Smooth muscle cell (in vitro differentiated cells): ENCODE measurements around the gene HTR3B. TPM values are rescaled to one million over a fixed set of nuclear protein-coding genes. Genes with fewer than 3 reads are reported as not detected.

Source experiments
- DNase-seq: peaks from one replicate; lab custom pipeline; 2025; ENCODE audit not compliant: unreplicated experiment; lab: John Stamatoyannopoulos, UW
- H2AFZ ChIP-seq: fragments of 200-600 bp; sonication (generic); 2 replicates; pipeline ENCODE4 v1.6.0; 2016; ENCODE audit warnings: antibody characterized with exemption, low read depth, mild to moderate bottlenecking
- H3F3A ChIP-seq: fragments of 200-600 bp; sonication (generic); 2 replicates; pipeline ENCODE4 v1.6.0; 2017; ENCODE audit warnings: antibody characterized with exemption, low read depth
- H3K27ac ChIP-seq: fragments of 200-600 bp; sonication (generic); 2 replicates; pipeline ENCODE4 v1.5.1; 2016; ENCODE audit warnings: low read depth, mild to moderate bottlenecking
- H3K27me3 ChIP-seq: fragments of 200-600 bp; sonication (generic); 2 replicates; pipeline ENCODE4 v1.6.1; 2016; ENCODE audit warnings: low read depth, mild to moderate bottlenecking
- H3K36me3 ChIP-seq: fragments of 200-600 bp; sonication (generic); 2 replicates; pipeline ENCODE4 v1.5.1; 2016; ENCODE audit warnings: low read depth
- H3K4me1 ChIP-seq: fragments of 200-600 bp; sonication (generic); 2 replicates; pipeline ENCODE4 v1.5.1; 2016; ENCODE audit warnings: low read depth
- H3K4me2 ChIP-seq: fragments of 200-600 bp; sonication (generic); 2 replicates; pipeline ENCODE4 v1.6.0; 2016; ENCODE audit warnings: mild to moderate bottlenecking
- H3K4me3 ChIP-seq: fragments of 200-600 bp; sonication (generic); 2 replicates; pipeline ENCODE4 v1.5.1; 2016; ENCODE audit warnings: mild to moderate bottlenecking
- H3K79me2 ChIP-seq: fragments of 200-600 bp; sonication (generic); 2 replicates; pipeline ENCODE4 v1.6.0; 2016; ENCODE audit warnings: low read depth, mild to moderate bottlenecking
- H3K9ac ChIP-seq: fragments of 200-600 bp; sonication (generic); 2 replicates; pipeline ENCODE4 v1.6.0; 2016; ENCODE audit warnings: low read depth
- H3K9me3 ChIP-seq: fragments of 200-600 bp; sonication (generic); replicated peaks from 2 replicates; pipeline ENCODE4 v1.5.1; 2016; ENCODE audit warnings: low read depth
- H4K20me1 ChIP-seq: fragments of 200-600 bp; sonication (generic); 2 replicates; pipeline ENCODE4 v1.6.0; 2016; ENCODE audit warnings: low read depth
- CTCF ChIP-seq: fragments of 200-600 bp; sonication (generic); IDR thresholded peaks from 2 replicates; pipeline ENCODE4 v1.5.1; 2017; ENCODE audit warnings: borderline replicate concordance, mild to moderate bottlenecking, antibody characterized with exemption; ENCODE audit not compliant: insufficient read depth, poor library complexity, severe bottlenecking
- WGBS: methylation state at CpG from one replicate; pipeline ENCODE4 v1.1.7; 2016; ENCODE audit warnings: low lambda C conversion rate; 5-methylcytosine and 5-hydroxymethylcytosine counted together
- polyA plus RNA-seq: library from polyadenylated mRNA; unstranded; fragments of >200 nt; fragmentation: Nextera tagmentation; extraction: Ambion mirVana; gene quantifications from 2 replicates; pipeline ENCODE4 v1.2.1, GENCODE V29; 2016
- total RNA-seq: library from RNA; depleted of rRNA; stranded (reverse); fragments of >200 nt; gene quantifications from 2 replicates; pipeline ENCODE4 v1.2.3, GENCODE V29; 2014

The HTR3B gene
- total and polyA plus RNA-seq, 2 experiments from 2014 or later: not detected

GRCh38 chr11:113901141-113901540, 3.5 kb upstream of the HTR3B start:
- no peak for TF ChIP-seq CTCF
- no peaks in the 10 kb centered on the region for H3K4me1 ChIP-seq
- H3K27me3 ChIP-seq: peaks cover 9% of the 10 kb centered on the region
- H3K9ac ChIP-seq: no peak overlapping the region
- no peaks in the 10 kb centered on the region for H4K20me1 ChIP-seq
- no peak overlapping the region for H3K27ac ChIP-seq
- WGBS: 83% methylated on average over 2 of the region's 2 CpGs
- no peaks in the 10 kb centered on the region for H3K9me3 ChIP-seq
- no peak overlapping the region for H3K4me3 ChIP-seq
- no peaks in the 10 kb centered on the region for H3F3A ChIP-seq
- H3K36me3 ChIP-seq: no peaks in the 10 kb centered on the region
- no peak overlapping the region for H2AFZ ChIP-seq
- no peaks in the 10 kb centered on the region for H3K79me2 ChIP-seq
- no peak overlapping the region for H3K4me2 ChIP-seq
- no peak for DNase-seq

- Histone ChIP-seq H3K9me3 (no peaks in the 10 kb centered on the region), H3K9ac (no peak overlapping the region), H3F3A (no peaks in the 10 kb centered on the region), H3K4me2 (no peak overlapping the region), H3K27me3 (peaks cover 26% of the 10 kb centered on the region), H2AFZ (no peak overlapping the region), H3K36me3 (no peaks in the 10 kb centered on the region), H3K27ac (no peak overlapping the region), H3K79me2 (no peaks in the 10 kb centered on the region), H4K20me1 (no peaks in the 10 kb centered on the region), H3K4me1 (no peaks in the 10 kb centered on the region), H3K4me3 (no peak overlapping the region)
- WGBS: 38% methylated on average over 4 of the region's 4 CpGs
- peak; percentile 23 for TF ChIP-seq CTCF
- DNase-seq: no peak
Observed at GRCh38 chr11:113906038-113906437, 1.4 kb downstream of the HTR3B start.

DNA sequence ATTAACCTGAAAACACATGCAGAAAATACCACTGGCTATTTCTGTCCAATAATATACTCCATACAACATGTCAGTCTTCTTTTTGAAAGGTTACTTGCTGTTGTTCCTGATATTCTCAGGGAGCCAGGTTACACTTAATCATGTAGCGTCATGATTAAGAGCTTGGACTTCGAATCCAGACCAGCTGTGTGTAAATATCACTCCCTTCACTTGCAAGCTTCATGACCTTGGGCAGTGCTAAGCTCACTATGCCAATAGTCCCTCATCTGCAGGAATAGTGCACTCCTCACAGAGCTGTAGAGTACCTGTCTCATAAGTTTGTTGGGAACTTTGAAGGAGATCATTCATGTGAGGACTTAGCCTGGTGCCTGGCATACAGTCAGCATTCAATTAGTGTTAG, 1.9 kb downstream of the HTR3B start:
- Histone ChIP-seq H3K4me2 (no peak overlapping the region), H3K79me2 (no peaks in the 10 kb centered on the region), H3K4me1 (no peaks in the 10 kb centered on the region), H3K9ac (no peak overlapping the region), H3F3A (no peaks in the 10 kb centered on the region), H3K36me3 (no peaks in the 10 kb centered on the region), H3K27me3 (peaks cover 26% of the 10 kb centered on the region), H2AFZ (no peak overlapping the region), H3K9me3 (no peaks in the 10 kb centered on the region), H4K20me1 (no peaks in the 10 kb centered on the region), H3K27ac (no peak overlapping the region), H3K4me3 (no peak overlapping the region)
- no peak for DNase-seq
- WGBS: 98% methylated on average over 2 of the region's 2 CpGs
- TF ChIP-seq CTCF: no peak

- 10% methylated on average over 1 of the region's 1 CpG for WGBS
- no peaks in the 10 kb centered on the region for H4K20me1 ChIP-seq
- H3K27me3 ChIP-seq: peaks cover 26% of the 10 kb centered on the region
- H3K4me1 ChIP-seq: no peaks in the 10 kb centered on the region
- H3K79me2 ChIP-seq: no peaks in the 10 kb centered on the region
- no peak overlapping the region for H3K4me2 ChIP-seq
- H3F3A ChIP-seq: no peaks in the 10 kb centered on the region
- DNase-seq: no peak
- H2AFZ ChIP-seq: no peak overlapping the region
- H3K27ac ChIP-seq: no peak overlapping the region
- no peak overlapping the region for H3K4me3 ChIP-seq
- no peaks in the 10 kb centered on the region for H3K9me3 ChIP-seq
- TF ChIP-seq CTCF: no peak
- H3K9ac ChIP-seq: no peak overlapping the region
- H3K36me3 ChIP-seq: no peaks in the 10 kb centered on the region
Observed at GRCh38 chr11:113907152-113907551, 2.6 kb downstream of the HTR3B start.
